Measurements from ENCODE around the gene SPTY2D1.

DNA sequence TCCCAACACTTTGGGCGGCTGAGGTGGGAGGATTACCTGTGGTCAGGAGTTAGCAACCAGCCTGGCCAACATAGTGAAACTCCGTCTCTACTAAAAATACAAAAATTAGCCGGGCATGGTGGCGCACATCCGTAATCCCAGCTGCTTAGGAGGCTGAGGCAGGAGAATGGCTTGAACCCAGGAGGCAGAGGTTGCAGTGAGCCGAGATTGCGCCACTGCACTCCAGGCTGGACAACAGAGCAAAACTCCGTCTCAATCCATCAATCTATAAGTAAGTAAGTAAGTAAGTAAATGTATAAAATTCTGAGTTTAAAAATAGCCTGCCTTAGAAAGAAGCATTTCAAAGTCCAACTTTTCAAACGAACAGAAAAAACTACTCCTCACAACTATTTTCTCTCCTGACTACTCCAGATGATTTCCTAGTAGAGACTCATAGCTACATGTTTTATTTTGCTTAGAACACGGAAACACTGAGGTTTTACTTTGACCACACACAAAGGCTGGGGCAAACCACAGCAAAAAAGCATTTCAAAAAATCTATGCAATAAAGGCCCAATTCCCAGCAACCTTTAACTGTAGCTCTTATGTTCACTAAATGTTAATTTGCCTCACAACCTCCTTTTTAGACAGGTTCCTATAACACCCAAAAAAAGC lies 16.3 kb downstream of the SPTY2D1 start:
- TF ChIP-seq, protein P1, sequence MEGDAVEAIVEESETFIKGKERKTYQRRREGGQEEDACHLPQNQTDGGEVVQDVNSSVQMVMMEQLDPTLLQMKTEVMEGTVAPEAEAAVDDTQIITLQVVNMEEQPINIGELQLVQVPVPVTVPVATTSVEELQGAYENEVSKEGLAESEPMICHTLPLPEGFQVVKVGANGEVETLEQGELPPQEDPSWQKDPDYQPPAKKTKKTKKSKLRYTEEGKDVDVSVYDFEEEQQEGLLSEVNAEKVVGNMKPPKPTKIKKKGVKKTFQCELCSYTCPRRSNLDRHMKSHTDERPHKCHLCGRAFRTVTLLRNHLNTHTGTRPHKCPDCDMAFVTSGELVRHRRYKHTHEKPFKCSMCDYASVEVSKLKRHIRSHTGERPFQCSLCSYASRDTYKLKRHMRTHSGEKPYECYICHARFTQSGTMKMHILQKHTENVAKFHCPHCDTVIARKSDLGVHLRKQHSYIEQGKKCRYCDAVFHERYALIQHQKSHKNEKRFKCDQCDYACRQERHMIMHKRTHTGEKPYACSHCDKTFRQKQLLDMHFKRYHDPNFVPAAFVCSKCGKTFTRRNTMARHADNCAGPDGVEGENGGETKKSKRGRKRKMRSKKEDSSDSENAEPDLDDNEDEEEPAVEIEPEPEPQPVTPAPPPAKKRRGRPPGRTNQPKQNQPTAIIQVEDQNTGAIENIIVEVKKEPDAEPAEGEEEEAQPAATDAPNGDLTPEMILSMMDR (conservative IDR thresholded peaks at IDR 0.05), result no peak
- TF ChIP-seq EZH2 (IDR thresholded peaks at IDR 0.05; ENCODE audit: low read depth), result no peak

Data from PC-9 (cell line).